GM18508 (cell line): ENCODE results near the gene COL4A5.
"Not testable (repeated sequence)": the region's sequence is repeated elsewhere in the genome, so short reads cannot be mapped to it uniquely, and the experiment has no call there.

Experiments used
- ATAC-seq: cut with Tn5 transposase; IDR thresholded peaks from one replicate; pipeline ENCODE4 v1.9.1; 2021; ENCODE audit warnings: moderate number of reproducible peaks; ENCODE audit not compliant: insufficient read depth, unreplicated experiment

Gene COL4A5

GRCh38 chrX:108447303-108447702, 7.7 kb downstream of the COL4A5 start:
- ATAC-seq = no peak

DNA sequence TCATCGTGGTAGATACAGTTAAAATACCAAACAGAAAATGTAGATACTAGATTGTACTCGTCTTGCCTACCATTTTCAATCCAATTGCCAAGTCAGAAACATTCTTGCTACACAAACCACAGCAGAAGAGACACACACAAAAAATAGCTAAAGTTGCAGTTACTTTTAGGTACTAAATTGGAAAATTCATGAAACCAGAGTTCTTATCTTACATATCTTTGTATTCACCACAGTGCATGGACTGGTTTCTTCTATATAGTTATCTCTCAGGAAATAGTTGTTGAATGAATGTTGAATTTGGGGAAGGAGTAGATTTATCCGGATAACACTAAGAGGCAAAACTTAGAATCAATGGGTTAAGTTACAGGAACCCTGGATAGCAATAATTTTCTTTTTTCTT, 14.2 kb downstream of the COL4A5 start:
- ATAC-seq = no peak

GRCh38 chrX:108456971-108457477, 17.4 kb downstream of the COL4A5 start:
- ATAC-seq = no peak

GRCh38 chrX:108464604-108465003, 25.0 kb downstream of the COL4A5 start:
- ATAC-seq = no peak

DNA sequence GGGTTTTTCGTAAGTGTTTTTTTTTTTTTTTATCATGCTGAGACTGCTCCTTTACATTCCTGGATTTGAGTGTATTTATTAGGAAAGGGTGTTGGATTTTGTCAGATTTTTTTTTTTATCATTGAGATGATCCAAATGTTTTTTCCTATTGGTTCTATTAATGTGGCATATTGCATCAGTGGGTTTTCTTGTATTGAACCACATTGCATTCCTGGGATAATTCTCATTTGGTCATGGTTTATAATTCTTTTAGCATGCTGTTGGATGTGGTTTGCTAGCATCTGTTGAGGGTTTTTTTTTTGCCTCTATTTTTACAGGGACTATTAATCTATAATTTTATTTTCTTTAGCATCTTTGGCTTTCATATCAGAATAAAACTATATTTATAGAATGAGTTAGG, 28.8 kb downstream of the COL4A5 start:
- ATAC-seq = no peak

- no peak for ATAC-seq
These were observed 34.3 kb downstream of the COL4A5 start for GRCh38 chrX:108473979-108474378.

DNA sequence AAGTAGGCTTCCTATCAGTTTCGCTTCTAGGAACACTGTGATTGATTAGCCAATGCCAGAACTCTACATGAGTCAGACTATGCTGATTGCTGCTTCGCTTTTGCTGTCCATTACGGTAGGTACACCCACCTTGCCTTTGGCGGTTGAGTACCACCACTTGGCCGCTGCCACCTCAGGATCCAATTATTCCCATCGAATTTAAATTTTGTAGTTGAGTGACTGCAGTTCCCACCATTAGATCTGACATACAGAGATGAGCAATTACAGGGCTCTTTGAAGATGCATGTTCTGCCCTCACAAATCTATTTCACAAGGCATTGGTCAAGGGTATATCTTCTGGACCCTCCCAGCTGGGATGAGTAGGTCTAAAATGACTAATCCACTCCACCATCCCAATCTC, 41.9 kb downstream of the COL4A5 start:
- ATAC-seq = not testable (repeated sequence)

DNA sequence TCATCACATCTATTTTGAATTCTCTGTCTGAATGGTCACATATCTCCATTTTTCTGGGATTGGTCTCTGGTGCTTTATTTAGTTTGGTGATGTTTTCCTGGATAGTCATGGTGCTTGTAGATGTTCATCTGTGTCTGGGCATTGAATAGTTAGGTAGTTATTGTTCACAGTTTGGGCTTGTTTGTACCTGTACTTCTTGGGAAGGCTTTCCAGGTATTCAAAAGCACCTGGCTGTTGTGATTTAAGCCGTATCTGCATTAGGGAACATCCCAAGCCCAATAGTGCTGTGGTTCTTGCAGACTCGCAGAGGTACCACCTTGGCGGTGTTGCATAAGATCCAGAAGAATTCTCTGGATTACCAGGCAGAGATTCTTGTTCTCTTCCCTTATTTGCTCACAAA, 44.6 kb downstream of the COL4A5 start:
- no peak for ATAC-seq

GRCh38 chrX:108485960-108486359, 46.3 kb downstream of the COL4A5 start:
- ATAC-seq = no peak

- no peak for ATAC-seq
These were observed 54.9 kb downstream of the COL4A5 start for GRCh38 chrX:108494406-108495090.

DNA sequence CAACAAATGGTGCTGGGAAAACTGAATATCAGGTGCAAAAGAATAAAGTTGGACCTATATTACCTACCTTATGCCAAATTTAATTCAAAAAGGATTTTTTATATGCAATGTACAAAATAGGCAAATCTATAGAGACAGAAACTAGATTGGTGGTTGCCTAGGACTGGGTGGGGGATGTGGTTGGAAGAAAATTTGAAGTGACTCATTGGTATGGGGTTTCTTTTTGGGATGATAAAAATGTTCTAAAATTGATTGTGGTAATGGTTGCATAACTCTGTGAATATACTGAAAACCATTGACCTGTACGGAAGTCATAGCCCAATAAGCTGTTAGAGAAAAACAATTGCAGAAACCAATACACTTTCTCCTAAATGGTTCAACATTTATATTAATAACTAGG, 72.1 kb downstream of the COL4A5 start:
- no peak for ATAC-seq

DNA sequence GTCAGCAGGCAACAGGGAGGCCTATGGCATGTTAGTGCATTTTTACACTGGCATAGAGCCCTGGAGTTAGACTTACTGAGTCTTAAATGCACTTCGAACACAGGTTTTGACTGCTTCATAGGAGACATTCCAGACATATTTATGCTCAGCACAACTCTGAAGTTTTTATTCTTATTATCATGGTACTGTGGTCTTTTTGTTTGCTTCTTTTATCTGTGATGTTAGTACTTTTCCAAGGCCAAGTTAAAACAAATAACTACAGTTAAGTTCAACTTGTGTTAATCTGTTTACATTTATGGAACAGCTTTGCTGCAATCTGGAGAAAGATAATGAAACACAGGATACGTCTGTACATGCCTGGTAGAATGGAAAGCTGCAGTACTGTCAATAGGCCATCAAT, 76.5 kb downstream of the COL4A5 start:
- ATAC-seq = no peak

DNA sequence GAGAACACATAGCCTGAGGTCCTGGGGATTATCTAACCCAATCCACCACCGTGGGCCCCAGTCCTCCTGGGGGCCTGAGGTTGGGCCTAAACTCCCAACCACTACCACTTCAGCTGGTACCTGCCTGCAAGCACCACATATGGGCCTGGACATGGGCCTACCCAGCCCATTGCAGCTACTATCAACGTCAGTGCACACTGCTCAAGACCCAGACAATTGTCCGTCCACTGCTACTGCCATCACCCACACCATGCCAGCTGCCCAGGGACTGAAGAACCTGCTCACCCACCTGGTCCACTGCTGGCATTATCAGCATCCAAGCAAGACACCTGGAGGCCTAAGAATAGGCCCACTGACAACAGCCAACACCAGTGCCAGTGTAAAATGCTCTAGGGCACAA, 88.1 kb downstream of the COL4A5 start:
- ATAC-seq = no peak

DNA sequence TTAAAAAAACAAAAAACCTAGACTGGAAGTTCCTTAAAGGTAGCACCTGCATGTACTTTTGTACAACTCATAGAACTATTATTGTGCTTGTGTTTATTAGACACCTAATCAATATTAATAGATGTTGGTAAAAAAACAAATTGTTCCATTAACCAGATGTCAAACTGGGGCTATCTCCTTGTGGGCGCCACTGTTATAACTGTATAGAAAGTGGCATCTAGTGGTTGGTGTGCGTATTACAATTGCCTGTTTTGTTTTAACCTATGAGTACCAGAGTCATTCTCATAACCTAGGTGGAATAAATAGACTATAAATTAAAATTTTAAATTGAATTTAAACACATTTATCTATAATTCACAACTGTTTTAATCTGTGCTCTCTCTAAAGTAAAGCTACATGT, 97.4 kb downstream of the COL4A5 start:
- ATAC-seq = peak; percentile 77

DNA sequence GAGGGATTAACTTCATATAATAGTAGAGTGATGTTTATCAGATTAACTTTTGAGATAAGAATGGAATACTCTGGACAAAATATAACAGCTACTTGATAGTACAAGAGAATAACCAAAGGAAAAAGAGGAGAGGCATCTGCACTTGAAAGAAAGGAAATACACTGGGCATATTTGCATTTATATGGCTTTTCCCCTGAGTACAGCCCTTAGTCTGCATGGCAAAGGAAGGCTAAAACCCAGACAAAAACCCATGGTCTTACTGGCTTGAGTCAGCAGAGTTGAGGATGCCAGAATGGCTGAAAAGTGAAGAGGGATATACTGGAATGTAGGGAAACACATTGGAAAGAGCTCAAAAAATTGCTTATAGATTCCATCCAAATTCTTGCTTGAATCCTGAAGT, 101.6 kb downstream of the COL4A5 start:
- no peak for ATAC-seq

DNA sequence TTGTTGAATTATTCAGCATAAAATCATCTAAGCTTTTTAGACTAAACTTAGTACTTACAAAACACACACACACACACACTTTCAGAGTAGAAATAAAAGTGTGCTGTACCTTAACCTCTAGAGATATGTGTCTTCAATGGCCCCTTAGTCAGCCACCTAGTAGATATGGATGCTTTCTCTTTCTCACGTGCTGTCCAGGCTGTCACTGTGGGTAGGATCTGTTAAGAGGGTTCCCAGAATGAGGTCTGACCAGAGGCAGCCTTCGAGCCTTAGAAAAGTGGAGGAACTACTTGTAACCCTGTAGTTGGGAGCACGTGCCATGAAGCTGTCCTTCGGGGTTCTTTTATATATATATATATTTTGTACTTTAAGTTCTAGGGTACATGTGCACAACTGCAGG, 117.9 kb downstream of the COL4A5 start:
- no peak for ATAC-seq

GRCh38 chrX:108558217-108558616, 118.6 kb downstream of the COL4A5 start:
- ATAC-seq = no peak

- ATAC-seq = no peak
These were observed 133.5 kb downstream of the COL4A5 start for GRCh38 chrX:108573136-108573535.

GRCh38 chrX:108582151-108582550, 142.5 kb downstream of the COL4A5 start:
- no peak for ATAC-seq

GRCh38 chrX:108584617-108585211, 145.1 kb downstream of the COL4A5 start:
- no peak for ATAC-seq

- no peak for ATAC-seq
These were observed 150.9 kb downstream of the COL4A5 start for GRCh38 chrX:108590496-108590895.

DNA sequence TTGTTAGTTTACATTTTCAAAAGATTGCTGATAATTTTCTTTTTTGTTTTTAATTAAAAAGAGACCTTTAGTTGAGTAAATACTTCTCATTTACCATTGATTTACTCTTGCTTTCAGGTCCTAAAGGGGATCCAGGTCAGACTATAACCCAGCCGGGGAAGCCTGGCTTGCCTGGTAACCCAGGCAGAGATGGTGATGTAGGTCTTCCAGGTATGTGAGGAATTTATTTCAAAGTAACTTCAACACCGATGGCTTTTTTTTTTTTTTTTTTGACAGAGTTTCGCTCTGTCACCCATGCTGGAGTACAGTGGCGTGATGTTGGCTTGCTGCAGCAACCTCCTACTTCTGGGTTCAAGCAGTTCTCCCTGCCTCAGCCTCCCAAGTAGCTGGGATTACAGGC, 161.6 kb downstream of the COL4A5 start:
- no peak for ATAC-seq
